CMK (cell line): ENCODE data around the gene DNAJC25.
"Not testable (repeated sequence)": the region's sequence is repeated elsewhere in the genome, so short reads cannot be mapped to it uniquely, and the experiment has no call there.

Experiments used
- DNase-seq: peaks from one replicate; pipeline ENCODE4 v3.0.0-alpha.2; 2010; ENCODE audit warnings: low read depth

DNAJC25 gene

GRCh38 chr9:111631214-111631971, at the start of gene DNAJC25:
TSS of gene DNAJC25 (plus strand) at chr9:111631334. CDS start at chr9:111631408, 74 bp downstream.
- DNase-seq: peak; percentile 96

DNA sequence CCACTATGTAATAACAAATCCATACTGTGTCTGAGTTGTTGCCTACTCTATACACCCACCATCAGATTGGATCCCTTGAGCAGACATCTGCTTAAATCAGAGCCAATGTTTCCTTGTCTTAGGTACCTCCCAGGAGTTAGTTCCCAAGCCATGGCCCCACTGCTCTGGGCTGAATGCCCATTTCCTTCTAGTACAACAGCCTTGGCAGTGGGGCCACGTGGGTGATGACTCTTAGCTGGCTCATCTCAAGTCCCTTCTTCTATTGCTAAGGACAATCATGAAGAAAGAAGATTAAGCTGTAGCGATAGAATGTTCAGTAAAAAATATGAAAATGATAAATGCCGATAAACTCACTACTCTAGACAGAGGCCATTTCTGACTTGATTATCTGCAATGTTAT, 48.2 kb upstream of the DNAJC25 start:
- no peak for DNase-seq

DNA sequence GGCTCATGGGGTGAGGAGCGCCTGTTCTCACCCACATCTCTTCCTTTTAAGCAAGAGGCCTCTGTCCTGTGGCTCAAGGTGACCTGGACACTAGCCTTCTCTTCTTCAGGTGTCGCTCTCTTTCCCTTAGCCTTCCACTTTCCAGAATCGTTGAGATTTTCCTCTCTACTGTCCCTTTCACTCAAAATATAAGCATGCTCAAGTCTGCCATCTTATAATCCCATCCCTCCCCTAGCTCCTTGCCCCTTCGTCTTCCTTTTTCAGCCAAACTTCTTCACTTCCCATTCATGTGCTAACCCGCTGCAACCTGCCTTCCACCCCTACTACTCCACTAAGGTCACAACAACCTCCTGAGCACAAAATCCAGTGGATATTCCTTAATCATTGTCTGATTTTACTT, 44.8 kb upstream of the DNAJC25 start:
- DNase-seq: no peak

DNA sequence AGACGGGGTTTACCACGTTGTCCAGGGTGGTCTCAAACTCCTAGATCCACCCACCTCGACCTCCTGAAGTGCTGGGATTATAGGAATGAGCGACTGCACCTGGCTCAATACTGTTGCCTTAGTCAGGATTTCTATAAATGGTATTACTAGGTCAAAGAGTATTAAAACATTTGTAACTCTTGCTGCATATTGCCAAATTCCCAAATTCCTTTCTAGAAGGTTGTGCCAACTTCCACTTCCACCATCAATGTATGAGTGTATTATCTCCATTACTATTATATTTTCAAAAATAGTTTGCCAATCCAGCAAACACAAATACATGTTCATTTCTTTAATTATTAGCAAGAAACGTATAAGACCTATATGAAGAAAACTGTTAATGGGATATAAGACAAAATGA, 42.3 kb upstream of the DNAJC25 start:
- no peak for DNase-seq

GRCh38 chr9:111597852-111598732, 33.0 kb upstream of the DNAJC25 start:
- no peak for DNase-seq

GRCh38 chr9:111598733-111599091, 32.4 kb upstream of the DNAJC25 start:
- no peak for DNase-seq

DNA sequence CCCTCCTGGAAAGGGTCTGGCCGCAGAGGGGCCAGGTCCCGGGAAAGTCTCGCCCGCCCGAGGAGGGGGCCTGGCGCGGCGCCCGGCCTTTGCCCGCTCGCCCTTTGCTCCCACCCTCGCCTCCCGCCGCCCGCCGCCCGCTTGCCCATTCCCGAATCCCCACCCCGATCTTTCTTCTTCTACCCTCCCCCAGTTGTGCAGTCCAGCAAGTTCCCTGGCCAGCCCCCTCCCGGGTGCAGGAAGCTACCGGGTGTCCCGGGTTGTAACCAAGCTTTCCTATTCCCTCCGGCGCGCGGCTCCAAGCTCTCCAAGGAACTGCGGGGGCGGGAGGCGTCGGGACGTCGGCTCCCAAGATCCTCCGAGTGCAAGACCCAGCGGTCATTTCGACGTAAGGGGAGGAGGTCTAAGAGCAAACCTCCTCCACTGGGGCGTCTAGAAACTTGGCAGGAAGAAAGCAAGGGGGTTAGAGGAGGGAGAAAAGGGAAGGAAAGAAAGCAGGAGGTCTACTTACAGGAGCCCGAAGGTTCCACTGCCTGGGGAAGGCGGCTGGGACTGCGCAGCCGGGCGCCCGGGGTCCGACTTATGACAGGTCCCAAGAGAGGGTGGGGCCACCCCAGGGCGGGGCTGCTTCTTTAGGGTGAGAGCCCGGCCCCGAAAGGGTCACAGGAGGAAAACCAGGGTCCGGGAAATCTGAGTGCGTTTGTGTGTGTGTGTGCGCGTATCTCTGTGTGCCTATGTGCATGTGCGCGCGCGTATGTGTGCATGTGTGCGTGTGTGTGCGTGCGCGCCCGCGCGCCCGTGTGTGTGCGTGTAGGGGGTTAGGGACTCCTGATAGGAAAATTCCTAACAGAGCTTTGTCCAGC, 31.8 kb upstream of the DNAJC25 start, which contains the start of gene PTGR1:
Gene PTGR1, minus strand, starts transcription at position 556 of the 863 bp plus-strand sequence. CDS start 2,225 bp downstream, outside the sequence.
- no peak for DNase-seq

GRCh38 chr9:111599955-111600343, 31.2 kb upstream of the DNAJC25 start:
- DNase-seq: no peak

DNA sequence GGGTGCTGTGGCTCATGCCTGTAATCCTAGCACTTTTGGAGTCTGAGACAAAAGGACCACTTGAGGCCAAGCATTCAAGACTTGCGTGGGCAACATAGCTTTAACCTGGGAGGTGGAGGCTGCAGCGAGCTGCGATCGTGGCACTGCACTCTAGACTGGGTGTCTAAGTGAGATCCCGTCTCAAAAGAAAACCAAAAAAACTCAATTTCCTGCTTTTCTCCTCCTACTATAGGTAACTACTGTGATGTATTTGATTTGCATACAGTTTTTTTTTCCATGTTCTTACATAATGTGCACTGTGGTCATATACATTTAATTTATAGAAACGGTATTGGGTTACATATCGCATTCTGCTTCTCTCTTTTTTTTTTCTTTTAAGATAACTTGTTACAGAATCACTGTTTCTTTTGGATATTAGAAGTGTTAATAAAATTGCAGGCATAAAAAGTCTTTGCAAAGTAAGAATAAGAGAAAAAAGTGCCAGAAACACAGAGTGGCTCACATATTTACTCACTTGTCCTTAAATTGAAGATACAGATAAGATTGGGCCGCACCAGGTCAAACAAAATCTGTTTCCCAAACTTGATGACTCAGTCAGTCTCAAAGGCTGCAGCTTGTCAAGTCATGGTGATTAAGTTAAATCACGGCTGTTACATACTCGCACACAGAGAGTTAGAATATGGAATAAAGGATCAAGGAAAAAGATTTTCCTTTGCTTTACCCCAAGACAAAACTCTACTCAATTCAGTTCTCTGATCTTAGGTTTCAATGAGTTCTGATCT, 29.7 kb upstream of the DNAJC25 start:
- DNase-seq: no peak

DNA sequence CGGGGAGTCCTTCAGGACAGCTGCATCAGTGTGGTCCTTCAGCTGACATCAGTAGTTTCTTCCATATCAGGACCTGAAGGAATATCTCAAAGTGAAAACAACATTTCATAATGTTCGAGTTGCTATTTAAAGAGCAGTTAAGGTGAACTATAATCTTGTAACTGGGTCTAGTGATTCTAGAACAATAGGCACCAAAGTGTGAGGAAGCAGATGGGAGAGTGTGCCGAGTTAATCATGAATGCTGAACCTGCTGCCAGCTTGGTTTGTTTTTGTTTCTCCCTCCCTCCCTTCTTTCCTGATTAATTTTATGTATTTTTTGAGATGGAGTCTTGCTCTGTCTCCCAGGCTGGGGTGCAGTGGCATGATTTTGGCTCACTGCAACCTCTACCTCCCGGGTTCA, 28.1 kb upstream of the DNAJC25 start:
- DNase-seq: no peak

GRCh38 chr9:111604054-111604615, 27.0 kb upstream of the DNAJC25 start:
- DNase-seq: no peak

DNA sequence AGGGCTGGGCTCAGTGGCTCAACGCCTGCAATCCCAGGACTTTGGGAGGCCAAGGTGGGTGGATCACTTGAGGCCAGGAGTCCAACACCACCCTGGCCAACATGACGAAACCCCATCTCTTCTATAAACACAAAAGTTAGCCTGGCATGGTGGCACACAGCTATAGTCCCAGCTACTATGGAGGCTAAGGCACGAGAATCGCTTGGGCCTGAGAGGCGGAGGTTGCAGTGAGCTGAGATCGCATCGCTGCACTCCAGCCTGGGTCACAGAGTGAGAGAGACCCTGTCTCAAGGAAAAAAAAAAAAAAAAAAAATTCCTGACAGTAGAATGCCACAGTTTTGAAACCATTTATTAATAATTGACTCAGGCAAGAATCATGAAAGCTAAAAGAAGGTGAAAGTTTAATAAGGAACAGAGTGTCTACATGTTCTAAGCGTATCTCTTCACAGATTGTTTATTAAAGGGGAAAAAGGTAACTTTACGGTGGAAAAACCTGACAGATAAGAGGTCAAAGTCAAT, 26.0 kb upstream of the DNAJC25 start:
- DNase-seq: no peak

DNA sequence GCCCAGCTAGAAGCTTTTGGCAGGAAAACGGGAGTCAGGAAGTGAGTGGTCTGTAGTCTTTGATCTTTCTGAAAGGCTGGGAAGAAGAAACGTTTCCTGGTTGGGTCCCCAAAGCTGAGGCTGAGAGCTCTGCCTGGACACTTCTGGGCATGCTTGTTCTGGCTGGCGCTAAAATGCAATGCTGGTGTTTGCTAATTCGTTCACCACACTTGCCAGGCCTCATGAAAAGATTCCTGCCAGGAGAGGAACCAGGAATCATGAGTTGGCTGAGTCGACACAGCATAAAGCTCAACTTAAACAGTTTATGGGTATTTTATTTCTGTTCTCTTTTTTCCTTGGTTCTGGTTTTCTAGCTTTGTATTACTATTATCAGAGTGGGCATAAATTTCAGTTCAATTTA, 21.0 kb upstream of the DNAJC25 start:
- no peak for DNase-seq

- no peak for DNase-seq
Observed at GRCh38 chr9:111610845-111611244, 20.3 kb upstream of the DNAJC25 start.

- DNase-seq: no peak
Observed at GRCh38 chr9:111613436-111614040, 17.6 kb upstream of the DNAJC25 start.

DNA sequence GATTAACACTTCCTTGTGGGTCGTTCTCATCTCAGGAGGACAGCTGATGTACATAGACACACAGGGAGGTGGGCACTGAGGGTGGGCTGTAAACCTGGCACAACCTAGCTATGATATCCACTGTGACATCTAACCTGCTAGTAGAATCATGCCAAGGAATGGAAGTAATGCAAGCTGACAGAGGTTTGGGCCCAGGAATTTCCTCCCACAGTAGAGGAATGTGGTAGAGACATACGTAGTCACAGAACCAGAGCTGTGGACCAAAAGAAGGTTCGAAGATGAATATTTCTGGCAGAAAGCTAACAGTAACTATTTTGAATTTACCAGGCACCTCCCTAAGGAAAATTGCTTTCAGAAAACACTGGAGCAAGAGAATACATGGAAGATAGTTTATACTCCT, 15.2 kb upstream of the DNAJC25 start:
- no peak for DNase-seq

DNA sequence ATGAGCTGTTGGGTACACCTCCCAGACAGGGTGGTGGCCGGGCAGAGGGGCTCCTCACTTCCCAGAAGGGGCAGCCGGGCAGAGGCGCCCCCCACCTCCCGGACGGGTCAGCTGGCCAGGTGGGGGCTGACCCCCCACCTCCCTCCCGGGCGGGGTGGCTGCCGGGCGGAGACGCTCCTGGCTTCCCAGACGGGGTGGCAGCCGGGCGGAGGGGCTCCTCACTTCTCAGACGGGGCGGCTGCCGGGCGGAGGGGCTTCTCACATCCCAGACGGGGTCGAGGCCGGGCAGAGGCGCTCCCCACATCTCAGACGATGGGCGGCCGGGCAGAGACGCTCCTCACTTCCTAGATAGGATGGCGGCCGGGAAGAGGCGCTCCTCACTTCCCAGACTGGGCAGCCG, 13.8 kb upstream of the DNAJC25 start:
- DNase-seq: not testable (repeated sequence)

- no peak for DNase-seq
Observed at GRCh38 chr9:111621895-111622480, 9.1 kb upstream of the DNAJC25 start.

- DNase-seq: no peak
Observed at GRCh38 chr9:111622626-111623025, 8.5 kb upstream of the DNAJC25 start.
